Measurements from ENCODE around the gene DYRK1A.
"Not testable (repeated sequence)": the region's sequence is repeated elsewhere in the genome, so short reads cannot be mapped to it uniquely, and the experiment has no call there.

The DYRK1A gene

DNA sequence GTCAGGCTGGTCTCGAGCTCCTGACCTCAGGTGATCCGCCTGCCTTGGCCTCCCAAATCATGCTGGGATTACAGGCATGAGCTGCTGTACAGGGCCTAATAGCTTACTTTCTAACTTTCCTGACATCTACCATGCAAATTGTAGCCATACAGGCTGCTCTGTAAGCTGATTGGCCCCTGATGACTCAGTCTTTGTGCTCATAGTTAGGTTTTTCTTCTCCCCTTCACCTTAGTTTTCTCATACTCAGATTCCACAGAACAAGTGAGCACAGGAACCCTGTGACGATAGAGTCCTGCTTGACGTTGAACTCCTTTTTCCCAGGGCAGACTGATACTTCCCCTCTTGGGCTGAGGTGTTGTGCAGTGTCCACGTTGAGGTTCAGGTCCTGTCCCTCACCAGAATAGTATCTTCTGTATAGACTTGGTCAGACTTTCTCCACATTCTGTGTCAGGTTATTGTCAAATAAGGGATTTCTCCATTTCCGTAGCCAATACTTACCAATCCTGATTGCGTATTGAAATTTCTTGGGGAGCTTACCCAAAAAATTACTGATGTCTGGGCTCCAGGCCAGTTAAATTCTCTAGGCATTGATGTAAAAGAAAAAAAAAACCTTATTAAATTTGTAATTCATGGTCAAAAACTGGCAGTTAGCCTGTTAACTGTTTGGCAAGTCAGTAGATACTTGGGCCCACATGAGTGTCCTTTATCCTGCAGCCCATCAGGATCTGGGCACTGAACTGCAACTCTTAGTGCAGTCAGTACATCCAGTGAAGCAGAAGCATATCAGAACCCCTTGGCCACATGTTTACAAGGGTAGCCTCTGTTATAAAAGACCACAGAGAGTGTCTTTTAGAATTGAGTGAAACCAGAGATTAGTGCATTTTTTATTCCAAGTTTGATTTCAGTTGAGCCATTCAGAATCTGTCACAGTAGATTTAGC, 118.2 kb downstream of the DYRK1A start:
- no peak for DNase-seq

DNA sequence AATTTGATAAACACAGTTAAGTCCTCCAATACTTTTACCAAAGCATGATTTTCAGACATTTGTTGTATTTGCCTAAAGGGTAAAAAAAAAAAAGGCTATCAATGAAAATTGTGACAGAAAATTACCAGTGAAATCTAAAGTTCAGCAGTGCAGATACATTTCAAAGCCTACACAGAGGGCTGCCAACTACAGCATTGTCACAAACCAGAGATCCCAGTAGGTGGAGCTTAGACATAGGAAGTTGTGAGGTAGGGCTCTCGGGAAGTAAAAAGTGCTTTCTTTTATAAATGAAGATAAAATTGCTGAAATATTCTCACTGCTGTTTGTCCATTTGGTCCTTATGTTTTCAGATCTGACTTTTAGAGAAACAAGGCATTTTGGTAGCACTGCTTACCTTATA, 123.0 kb downstream of the DYRK1A start:
- DNase-seq = no peak

DNA sequence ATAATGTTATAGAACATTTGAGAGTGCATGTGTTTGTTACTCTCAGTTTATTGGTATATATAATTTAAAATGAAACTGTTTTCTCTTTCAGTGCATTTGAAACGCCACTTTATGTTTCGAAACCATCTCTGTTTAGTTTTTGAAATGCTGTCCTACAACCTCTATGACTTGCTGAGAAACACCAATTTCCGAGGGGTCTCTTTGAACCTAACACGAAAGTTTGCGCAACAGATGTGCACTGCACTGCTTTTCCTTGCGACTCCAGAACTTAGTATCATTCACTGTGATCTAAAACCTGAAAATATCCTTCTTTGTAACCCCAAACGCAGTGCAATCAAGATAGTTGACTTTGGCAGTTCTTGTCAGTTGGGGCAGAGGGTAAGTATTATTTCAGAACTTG, 123.5 kb downstream of the DYRK1A start:
- DNase-seq = no peak

DNA sequence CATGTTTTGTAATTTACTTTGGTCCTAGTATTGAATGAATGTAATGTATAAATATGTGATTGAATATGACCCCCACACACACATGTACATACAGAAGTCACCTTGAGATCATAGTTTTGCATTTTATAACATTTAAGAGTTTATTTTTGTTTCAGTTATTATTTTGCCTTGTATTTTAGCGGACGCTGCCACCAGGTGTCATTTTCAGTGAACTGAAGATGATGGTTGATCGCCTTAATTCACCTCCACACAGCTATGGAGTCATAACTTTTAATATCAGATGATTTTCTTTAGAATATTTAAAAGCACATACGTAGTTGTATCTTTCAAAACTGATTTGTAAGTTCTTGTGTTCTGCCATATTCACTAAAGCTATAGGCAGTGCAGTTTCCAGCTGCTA, 130.4 kb downstream of the DYRK1A start:
- no peak for DNase-seq

DNA sequence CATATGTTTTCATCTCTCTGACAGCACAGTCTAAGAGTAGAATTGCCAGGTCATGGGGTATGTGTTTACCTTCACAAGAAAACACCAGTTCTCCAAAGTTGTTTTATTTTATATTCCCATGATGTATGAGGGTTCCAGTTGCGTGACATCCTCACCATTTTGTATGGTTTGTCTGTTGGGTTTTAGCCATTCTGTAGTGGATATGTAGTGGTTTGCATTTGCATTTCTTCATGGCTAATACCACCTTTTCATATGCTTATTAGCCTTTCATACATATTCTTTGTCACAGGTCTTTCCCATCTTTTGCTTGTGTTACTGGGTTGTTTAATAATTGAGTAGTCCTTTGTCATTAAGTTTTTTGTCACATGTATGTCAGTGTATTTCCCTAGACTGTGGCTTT, 132.1 kb downstream of the DYRK1A start:
- DNase-seq = no peak

DNA sequence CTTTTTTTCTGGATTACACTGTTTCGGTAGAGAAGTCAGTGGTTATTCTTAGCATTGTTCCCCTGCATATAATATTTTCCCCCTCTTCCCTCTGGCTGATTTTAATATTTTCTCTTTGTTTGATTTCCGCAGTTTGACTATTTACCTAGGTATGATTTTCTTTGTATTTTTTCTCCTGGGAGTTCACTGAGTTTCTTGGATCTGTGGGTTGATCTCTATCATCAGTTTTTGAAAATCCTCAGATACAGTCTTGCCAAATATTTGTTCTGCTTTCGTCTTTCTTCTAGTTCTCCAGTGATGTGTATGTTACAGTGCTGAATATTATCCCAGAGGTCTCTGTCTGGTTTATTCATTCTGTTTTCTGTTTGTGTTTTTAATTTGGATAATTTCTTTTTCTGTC, 136.4 kb downstream of the DYRK1A start:
- no peak for DNase-seq

DNA sequence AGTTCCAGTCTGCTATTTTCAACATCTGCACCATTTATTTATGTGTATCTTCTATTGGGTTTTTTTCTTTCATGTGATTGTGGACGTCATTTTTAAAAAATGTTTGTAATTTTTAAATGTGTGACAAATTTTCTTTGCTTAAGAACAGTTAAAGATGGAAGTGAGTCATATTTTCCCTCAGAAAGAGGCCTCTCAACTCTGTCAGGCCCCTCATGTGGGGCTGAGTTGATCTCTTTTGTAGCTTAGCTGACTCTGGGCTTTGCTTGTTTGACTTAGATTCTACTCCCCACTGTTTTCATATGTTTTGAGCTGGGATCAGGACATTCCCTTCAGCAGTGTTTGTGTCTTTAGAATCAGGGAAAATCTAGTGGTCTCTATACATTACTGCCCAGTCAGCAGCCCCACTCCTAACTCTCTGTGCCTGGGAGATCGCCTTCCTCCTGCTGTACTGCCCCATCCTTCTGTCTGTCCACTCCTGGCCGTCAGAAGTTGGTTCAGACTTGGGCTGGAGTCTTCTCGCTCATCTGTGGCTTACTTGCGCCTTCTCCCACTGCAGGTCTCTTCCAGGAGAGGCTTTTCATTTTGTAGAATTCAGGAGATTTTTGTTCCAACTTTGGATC, 137.4 kb downstream of the DYRK1A start:
- no peak for DNase-seq

DNA sequence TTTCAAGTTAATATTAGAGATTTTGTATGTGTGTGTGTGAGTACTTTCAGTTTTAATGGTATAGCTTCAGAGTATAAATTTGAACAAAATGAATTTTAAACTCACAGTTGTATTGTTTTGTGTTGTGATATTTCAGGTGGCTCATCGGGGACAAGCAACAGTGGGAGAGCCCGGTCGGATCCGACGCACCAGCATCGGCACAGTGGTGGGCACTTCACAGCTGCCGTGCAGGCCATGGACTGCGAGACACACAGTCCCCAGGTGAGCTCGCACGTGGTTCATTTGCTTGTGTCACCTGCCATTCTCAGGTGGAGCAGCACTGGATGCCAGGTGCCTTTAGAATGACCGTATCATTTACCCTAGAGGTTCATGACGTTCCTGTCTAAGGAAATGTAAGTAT, 139.4 kb downstream of the DYRK1A start:
- DNase-seq = no peak

DNA sequence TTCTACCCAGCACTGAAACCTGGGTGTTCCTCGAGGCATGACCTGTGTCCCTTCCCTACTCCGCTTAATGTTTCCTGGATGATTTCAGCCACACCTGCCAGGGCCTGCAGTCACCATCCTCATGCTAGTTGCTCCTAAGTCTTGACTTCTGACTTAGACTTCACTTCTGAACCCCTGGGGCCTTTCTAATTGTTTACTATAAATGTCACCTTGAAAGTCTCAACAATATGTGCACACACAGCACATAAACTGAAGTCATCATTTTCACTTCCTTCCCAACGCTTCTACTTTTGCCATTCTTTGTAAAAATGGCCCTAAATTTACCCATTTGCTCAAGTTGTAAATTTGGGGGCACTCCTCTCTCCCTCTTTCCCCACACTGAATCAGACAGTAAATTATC, 141.1 kb downstream of the DYRK1A start:
- no peak for DNase-seq

DNA sequence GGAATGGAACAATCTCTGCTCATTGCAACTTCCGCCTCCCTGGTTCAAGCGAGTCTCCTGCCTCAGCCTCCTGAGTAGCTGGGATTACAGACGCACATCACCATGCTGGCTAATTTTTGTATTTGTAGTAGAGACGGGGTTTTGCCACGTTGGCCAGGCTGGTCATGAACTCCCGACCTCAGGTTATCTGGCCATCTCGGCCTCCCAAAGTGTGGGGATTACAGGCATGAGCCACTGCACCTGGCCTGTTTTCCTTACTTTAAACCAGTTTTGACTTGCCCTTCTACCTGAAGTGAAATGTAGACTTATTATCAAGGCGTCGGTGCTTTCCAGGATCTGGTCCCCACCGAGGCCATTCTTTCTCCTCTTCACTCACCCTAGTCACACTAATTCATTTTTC, 141.8 kb downstream of the DYRK1A start:
- no peak for DNase-seq

DNA sequence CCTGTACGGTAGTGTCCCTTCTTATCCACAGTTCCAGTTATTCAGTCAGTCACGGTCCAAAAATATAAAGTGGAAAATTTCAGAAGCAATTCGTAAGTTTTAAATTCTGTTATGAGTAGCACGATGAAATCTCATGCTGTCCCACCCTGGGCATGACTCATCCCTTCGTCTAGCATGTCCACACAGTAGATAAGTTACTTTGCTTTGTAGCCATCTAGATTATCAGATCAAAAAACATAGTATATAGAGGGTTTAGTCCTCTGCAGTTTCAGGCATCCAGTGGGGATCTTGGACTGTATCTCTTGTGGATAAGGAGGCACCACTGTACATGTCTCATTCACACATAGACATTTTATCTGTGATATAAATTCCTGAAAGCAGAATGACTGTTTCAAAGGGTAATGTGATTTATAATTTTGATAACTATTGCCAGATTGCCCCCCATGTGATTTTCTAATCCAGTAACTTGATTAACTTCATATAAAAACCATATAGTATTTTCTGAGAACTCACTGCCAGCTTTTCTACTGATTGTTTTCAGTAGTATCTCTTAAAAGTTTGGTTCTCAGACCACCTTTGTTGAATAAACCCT, 143.3 kb downstream of the DYRK1A start:
- no peak for DNase-seq

DNA sequence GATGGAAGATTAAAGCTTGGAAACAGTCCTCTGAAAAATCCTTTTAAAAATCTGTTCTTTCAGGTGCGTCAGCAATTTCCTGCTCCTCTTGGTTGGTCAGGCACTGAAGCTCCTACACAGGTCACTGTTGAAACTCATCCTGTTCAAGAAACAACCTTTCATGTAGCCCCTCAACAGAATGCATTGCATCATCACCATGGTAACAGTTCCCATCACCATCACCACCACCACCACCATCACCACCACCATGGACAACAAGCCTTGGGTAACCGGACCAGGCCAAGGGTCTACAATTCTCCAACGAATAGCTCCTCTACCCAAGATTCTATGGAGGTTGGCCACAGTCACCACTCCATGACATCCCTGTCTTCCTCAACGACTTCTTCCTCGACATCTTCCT, 145.3 kb downstream of the DYRK1A start:
- no peak for DNase-seq

DNA sequence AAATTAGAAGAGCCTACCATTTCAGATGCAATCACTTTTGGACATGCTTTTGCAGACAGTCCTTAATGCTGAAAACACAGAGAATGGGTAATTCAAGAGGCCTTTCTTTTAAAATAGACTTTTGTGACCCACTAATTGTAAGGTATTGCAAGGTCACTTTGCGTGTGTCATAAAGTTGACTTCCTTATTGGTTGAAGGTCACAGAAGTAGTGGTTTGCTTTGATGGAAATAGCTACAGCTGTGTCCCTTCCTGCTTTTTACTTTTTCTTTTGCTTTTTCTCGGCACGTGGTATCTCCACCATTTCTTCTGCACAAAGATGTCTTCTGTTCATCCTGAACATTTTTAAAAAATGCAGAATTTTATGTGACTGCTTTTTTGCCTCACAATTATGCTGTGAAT, 146.8 kb downstream of the DYRK1A start:
- DNase-seq = no peak

DNA sequence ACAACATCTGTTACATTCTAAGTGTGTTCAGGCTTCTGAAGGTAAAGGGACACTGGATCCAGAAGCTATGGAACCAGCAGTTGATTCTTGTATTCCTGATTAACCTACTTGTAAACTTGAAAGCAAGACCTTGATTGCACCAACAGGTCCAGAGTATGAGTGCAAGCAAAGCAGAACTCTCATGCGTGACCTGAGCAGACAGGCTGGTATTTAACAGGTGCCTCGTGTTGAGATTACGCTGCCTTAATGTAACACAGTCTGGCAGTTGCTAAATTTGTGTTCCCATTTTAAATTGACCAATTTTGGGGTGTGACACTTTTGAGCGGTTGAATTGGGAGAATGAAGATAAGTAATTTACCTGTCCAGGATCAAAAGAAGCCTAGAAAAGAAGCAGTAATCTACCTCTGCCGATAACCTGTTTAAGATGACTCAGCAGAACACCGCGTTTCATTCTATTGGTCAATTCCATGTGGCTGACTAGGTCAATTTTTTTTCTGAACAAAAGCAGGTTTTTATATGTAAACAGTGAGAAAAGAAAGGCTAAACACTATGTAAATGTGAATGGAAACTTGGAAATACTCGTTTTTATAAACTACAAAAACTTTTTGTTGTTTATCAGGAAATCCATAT, 147.6 kb downstream of the DYRK1A start:
- DNase-seq = no peak

DNA sequence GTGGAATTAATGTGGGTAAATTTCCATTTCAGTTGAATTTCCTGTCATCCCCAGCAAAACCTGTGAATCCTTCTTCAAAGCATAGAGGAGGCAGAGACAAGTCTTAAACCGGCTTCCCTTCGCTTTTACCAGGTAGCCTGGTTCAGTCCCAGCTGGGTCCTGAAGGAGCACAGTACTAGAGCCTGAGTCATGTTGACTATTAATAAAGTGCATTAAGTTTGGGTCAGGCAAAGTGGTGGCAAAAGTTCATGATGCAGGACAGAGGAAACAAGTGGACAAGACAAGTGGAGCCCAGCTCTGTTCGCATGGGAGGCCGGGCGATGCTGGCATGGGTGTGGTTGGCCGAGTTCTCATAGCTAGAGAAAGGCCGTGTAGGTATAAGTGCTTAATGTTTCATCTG, 150.4 kb downstream of the DYRK1A start:
- no peak for DNase-seq

DNA sequence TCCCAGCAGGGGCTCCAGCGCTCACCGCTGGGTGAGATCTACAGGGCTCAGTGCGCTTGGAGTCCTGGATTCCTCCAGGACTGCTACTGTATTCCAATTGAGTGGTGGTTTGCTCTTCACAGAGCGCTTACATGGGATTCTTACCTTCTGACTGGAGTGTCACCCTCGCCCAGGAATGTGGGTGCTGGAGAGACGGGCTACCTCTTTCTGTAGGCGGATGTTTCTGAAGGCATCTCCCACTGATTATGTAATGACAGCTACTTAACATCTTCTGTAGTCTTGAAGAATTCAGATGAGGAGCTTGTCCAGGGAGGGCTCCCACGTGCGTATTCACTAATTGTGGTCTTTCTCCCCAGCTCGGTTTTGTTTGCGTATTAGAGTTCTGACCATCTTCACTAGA, 154.2 kb downstream of the DYRK1A start:
- DNase-seq = no peak

DNA sequence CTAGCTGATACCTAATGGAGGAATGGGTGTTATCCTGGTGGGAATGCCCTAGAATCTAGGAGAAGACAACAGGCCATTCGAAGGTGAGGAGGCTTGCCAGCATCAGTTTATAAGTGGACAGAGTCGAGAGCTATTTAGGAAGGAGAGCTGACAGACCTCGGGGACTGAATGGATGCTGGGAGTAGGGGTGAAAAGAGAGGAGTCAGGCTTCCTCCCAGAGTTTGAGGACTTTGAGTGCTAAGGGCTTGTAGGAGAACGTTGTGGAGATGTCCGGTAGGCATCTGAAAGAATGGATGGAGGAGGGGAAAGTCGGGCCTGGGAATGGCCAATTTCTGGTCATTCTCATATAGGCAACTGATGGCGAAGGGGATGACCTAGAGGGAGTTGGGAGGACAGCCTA, 155.1 kb downstream of the DYRK1A start:
- DNase-seq = no peak

DNA sequence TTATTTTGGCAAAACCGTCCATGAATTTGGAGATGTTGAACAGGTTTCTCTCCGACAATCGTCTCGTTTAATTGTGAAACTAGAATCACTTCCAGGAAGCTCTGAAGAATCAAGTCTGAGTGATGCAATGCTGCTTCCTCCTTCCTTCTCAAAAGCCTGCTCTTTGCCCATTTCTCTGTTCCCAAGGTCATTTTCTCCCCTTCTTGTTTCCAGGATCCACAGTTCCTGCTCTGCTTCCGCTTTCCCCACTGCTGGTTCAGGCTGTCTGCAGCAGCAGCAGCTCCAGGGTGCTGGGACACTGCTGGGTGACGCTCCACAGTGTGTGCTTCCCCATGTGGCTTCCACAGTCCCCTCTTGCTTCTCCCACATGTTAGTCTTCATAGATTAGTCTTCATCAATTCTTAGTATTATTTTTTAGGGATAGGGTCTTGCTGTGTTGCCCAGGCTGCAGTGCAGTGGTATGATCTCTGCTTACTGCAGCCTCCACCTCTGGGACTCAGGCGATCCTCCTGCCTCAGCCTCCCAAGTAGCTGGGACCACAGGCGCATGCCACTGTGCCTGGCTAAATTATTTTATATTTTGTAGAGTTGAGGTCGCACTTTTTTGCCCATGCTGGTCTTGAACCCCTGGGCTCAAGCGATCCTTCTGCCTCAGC, 156.2 kb downstream of the DYRK1A start:
- DNase-seq = no peak

DNA sequence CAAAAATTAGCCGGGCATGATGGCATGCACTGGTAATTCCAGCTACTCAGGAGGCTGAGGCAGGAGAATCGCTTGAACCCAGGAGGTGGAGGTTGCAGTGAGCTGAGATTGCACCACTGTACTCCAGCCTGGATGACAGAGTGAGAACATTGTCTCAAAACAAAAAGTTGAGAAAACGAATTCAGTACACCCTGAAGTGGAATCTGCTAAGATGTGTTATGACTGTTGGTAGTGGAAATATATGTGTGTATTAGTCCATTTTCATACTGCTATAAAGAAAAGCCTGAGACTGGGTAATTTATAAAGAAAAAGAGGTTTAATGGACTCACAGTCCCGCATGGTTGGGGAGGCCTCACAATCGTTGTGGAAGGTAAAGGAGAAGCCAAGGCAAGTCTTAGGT, 158.4 kb downstream of the DYRK1A start:
- DNase-seq = not testable (repeated sequence)

DNA sequence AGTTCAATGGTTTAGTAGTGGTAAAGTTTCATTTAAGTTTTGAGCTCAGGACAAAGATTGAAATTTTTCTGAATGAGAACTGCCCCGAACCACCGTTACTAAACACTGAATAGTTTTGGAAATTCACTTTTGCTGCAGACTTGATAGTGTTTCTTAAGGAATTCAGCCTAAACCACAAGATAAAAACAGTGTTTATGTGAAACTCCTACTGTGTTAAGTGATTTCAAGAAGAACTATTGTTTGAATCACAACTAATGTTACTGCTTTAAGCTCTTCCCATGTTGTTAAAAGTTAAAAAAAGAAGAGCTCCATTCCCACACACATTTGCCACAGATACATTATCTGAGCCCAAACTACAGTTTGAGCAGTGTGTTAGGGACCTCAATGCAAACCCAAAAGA, 159.2 kb downstream of the DYRK1A start:
- no peak for DNase-seq

DNA sequence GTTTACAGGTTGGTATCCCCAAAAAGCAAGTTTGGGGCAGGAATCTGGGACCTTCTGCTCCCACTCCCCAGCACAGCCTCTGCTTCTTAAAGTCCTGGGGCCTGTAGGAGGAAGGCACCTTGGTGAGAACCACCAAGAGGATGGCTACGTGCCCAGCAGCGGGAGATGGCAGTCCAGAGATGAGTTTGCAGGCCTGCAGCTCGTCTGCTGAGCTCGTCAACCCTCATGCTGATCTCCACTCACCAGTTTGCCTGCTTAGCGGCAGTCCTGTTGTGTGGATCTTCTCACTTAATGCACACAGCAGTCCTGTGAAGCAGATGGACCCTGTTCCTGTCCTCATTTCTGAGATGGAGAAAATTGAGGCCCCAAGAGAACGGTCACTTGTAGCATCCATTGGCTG, 160.5 kb downstream of the DYRK1A start:
- DNase-seq = no peak

DNA sequence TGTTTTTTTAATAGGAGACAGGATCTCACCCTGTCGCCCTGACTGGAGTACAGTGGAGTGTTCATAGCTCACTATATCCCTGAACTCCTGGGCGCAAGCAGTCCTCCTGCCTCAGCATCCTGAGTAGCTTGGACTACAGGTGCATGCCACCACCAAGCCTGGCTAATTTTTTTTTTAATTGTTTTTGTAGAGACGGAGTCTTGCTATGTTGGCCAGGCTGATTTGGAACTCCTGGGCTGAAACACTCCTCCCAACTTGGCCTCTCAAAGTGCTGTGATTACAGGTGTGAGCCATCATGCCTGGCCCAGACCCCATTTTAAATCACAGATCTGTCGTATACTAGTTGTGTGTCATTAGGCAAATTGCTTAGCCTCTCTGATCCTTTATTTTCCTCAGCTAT, 161.1 kb downstream of the DYRK1A start:
- DNase-seq = no peak
